HG03378 (cell line): Measurements from ENCODE around the gene STK16.
A peak's percentile ranks its signal among the peaks of the same experiment; 100 is the strongest.
"Not testable (repeated sequence)": the region's sequence is repeated elsewhere in the genome, so short reads cannot be mapped to it uniquely, and the experiment has no call there.

Source experiments
- ATAC-seq: cut with Tn5 transposase; IDR thresholded peaks from one replicate; pipeline ENCODE4 v1.9.1; 2021; ENCODE audit warnings: mild to moderate bottlenecking, moderate library complexity; ENCODE audit not compliant: unreplicated experiment

Gene STK16

GRCh38 chr2:219243291-219243761 is 2.0 kb upstream of the STK16 start:
- ATAC-seq, result no peak

GRCh38 chr2:219244789-219245147 is 511 bp upstream of the STK16 start:
- ATAC-seq, result no peak

- no peak for ATAC-seq
These were observed 586 bp downstream of the STK16 start for GRCh38 chr2:219245899-219246230.

- no peak for ATAC-seq
These were observed 1.3 kb downstream of the STK16 start for GRCh38 chr2:219246559-219246958.

GRCh38 chr2:219247678-219248642 is 2.7 kb downstream of the STK16 start:
- ATAC-seq, result no peak

GRCh38 chr2:219248845-219249202 is 3.5 kb downstream of the STK16 start:
- no peak for ATAC-seq

- ATAC-seq, result peak; percentile 43
These were observed 4.1 kb downstream of the STK16 start for GRCh38 chr2:219249203-219249980.

- no peak for ATAC-seq
These were observed 4.9 kb downstream of the STK16 start for GRCh38 chr2:219250049-219250781.

- ATAC-seq, result no peak
These were observed 6.4 kb downstream of the STK16 start for GRCh38 chr2:219251656-219252055.

- ATAC-seq, result no peak
These were observed 6.8 kb downstream of the STK16 start for GRCh38 chr2:219252084-219252483.

GRCh38 chr2:219252570-219252899 is 7.3 kb downstream of the STK16 start:
- ATAC-seq, result no peak

- ATAC-seq, result no peak
These were observed 7.8 kb downstream of the STK16 start, which contains the start of gene TUBA4B for GRCh38 chr2:219252900-219253752. Gene TUBA4B (plus strand): TSS chr2:219253243. CDS start chr2:219253408, 165 bp downstream.

- peak; percentile 32 for ATAC-seq
These were observed 8.7 kb downstream of the STK16 start, which contains the start of gene TUBA4A for GRCh38 chr2:219253753-219254589. Gene TUBA4A (minus strand): TSS chr2:219253918. CDS start chr2:219253858, 60 bp downstream.

GRCh38 chr2:219254590-219255201 is 9.4 kb downstream of the STK16 start:
- ATAC-seq, result peak; percentile 35

GRCh38 chr2:219258942-219259341 is 13.7 kb downstream of the STK16 start:
- ATAC-seq, result not testable (repeated sequence)

- ATAC-seq, result no peak
These were observed 16.0 kb downstream of the STK16 start for GRCh38 chr2:219261024-219261855.

- no peak for ATAC-seq
These were observed 21.0 kb downstream of the STK16 start for GRCh38 chr2:219266232-219266631.

GRCh38 chr2:219266886-219267285 is 21.6 kb downstream of the STK16 start:
- no peak for ATAC-seq
